ENCODE measurements around the gene CFHR2.
"Not testable (repeated sequence)": the region's sequence is repeated elsewhere in the genome, so short reads cannot be mapped to it uniquely, and the experiment has no call there.

The CFHR2 gene

GRCh38 chr1:196980859-196981258 is 37.3 kb downstream of the CFHR2 start:
- no peak overlapping the region for H3K27ac ChIP-seq
- TF ChIP-seq ZFX (IDR thresholded peaks at IDR 0.05) (no peak), CTCF (conservative IDR thresholded peaks at IDR 0.05) (no peak)

GRCh38 chr1:196982247-196982646 is 38.7 kb downstream of the CFHR2 start:
- H3K27ac ChIP-seq: not testable (repeated sequence)

- H3K27ac ChIP-seq: peak overlapping the region; percentile 57
Measured at GRCh38 chr1:196991919-196992651, 48.5 kb downstream of the CFHR2 start.

- TF ChIP-seq CTCF (conservative IDR thresholded peaks at IDR 0.05) (no peak), ZFX (IDR thresholded peaks at IDR 0.05) (no peak)
Measured at GRCh38 chr1:196993916-196994315, 50.4 kb downstream of the CFHR2 start.

GRCh38 chr1:196997423-196997822 is 53.9 kb downstream of the CFHR2 start:
- TF ChIP-seq ZFX (IDR thresholded peaks at IDR 0.05) (no peak), CTCF (conservative IDR thresholded peaks at IDR 0.05) (no peak)
- H3K27ac ChIP-seq: no peak overlapping the region

More at GRCh38 chr1:196993916-196994315, 50.4 kb downstream of the CFHR2 start:
- no peak overlapping the region for H3K27ac ChIP-seq

GRCh38 chr1:197001828-197002227 is 58.3 kb downstream of the CFHR2 start:
- no peak overlapping the region for H3K27ac ChIP-seq
- no peak for TF ChIP-seq ZFX (IDR thresholded peaks at IDR 0.05)
- TF ChIP-seq CTCF (conservative IDR thresholded peaks at IDR 0.05): no peak

GRCh38 chr1:197003132-197003531 is 59.6 kb downstream of the CFHR2 start:
- TF ChIP-seq ZFX (IDR thresholded peaks at IDR 0.05) (no peak), CTCF (conservative IDR thresholded peaks at IDR 0.05) (no peak)

GRCh38 chr1:197008861-197009260 is 65.3 kb downstream of the CFHR2 start:
- no peak for TF ChIP-seq ZFX (IDR thresholded peaks at IDR 0.05)
- no peak for TF ChIP-seq CTCF (conservative IDR thresholded peaks at IDR 0.05)
- no peak overlapping the region for H3K27ac ChIP-seq

More at GRCh38 chr1:197003132-197003531, 59.6 kb downstream of the CFHR2 start:
- H3K27ac ChIP-seq: no peak overlapping the region

All from C4-2B (cell line).